ENCODE measurements around the gene CAPZB.

Gene CAPZB

GRCh38 chr1:19289244-19289643 lies 196.1 kb downstream of the CAPZB start:
- H3K9me3 Mint-ChIP-seq (ENCODE audit: low read depth): peaks cover 5% of the 10 kb centered on the region
- H3K4me3 Mint-ChIP-seq: peak overlapping the region; percentile 65
- H3K36me3 Mint-ChIP-seq: peaks cover 13% of the 10 kb centered on the region
- H3K27ac Mint-ChIP-seq: no peak overlapping the region
- H3K27me3 Mint-ChIP-seq: peaks cover 3% of the 10 kb centered on the region
- peaks cover 8% of the 10 kb centered on the region for H3K4me1 Mint-ChIP-seq (ENCODE audit: low read depth)

Data from activated naive CD8-positive, alpha-beta T cell (primary cell).